ENCODE measurements around the gene HRAS. TPM values are rescaled to one million over a fixed set of nuclear protein-coding genes. Genes with fewer than 3 reads are reported as not detected.

HRAS gene
- total and polyA plus RNA-seq, 2 donors (not counting 3 experiments of a cell fraction or from before 2014, with no cell fraction given): 103 to 109 TPM

GRCh38 chr11:537622-538430 is 2.5 kb upstream of the HRAS start:
- H3K9ac ChIP-seq (replicated peaks; ENCODE audit: extremely low read depth, insufficient read depth, low read length): no peak overlapping the region
- H3K4me1 ChIP-seq (ENCODE audit: control insufficient read depth, extremely low read depth, insufficient read depth, low read length): peaks cover 3% of the 10 kb centered on the region
- ChIA-PET POLR2A (interaction anchor here (0.6 kb wide), 1 partner anchor 189 kb away, joined by 3 read pairs; no protein-coding TSS in a partner anchor), CTCF (no interaction called here)
- BruUV-seq (replicated peaks): no TSS peak
- TF ChIP-seq MYC (IDR thresholded peaks at IDR 0.05; ENCODE audit: low read depth, low read length) (no peak), POLR2A (IDR thresholded peaks at IDR 0.05; ENCODE audit: low read depth, low read length) (no peak), CTCF (IDR thresholded peaks at IDR 0.05; ENCODE audit: extremely low read depth in 1 of 2, insufficient read depth in 1 of 2, low read depth in 1 of 2, low read length in 2 of 2) (no peak), JUN (IDR thresholded peaks at IDR 0.05; ENCODE audit: borderline replicate concordance, insufficient read depth, insufficient read length, low read depth) (no peak), EZH2 (IDR thresholded peaks at IDR 0.05; ENCODE audit: borderline replicate concordance, low read depth, low read length, severe bottlenecking) (no peak), MAX (IDR thresholded peaks at IDR 0.05; ENCODE audit: insufficient read depth, insufficient read length) (no peak), GATA2 (IDR thresholded peaks at IDR 0.05; ENCODE audit: insufficient read depth, insufficient read length, low read depth, low read length) (no peak), POLR2AphosphoS5 (IDR thresholded peaks at IDR 0.05; ENCODE audit: insufficient read depth, low read depth, low read length) (no peak), FOS (IDR thresholded peaks at IDR 0.05; ENCODE audit: borderline replicate concordance, insufficient read depth, low read length) (no peak)
- H3K4me2 ChIP-seq (ENCODE audit: insufficient read depth, low read length): no peak overlapping the region
- H2AFZ ChIP-seq (ENCODE audit: low read depth, low read length): peak overlapping the region; percentile 10
- no peak overlapping the region for H3K4me3 ChIP-seq (replicated peaks in 1 of 3; ENCODE audit: insufficient read depth in 1 of 3, low read depth in 1 of 3, low read length in 3 of 3)
- no peaks in the 10 kb centered on the region for H3K9me1 ChIP-seq (replicated peaks; ENCODE audit: control insufficient read depth, extremely low read depth, insufficient read depth, low read length)
- H3K79me2 ChIP-seq (ENCODE audit: control insufficient read depth, insufficient read depth, low read length): peaks cover 16% of the 10 kb centered on the region
- no peak overlapping the region for H3K27ac ChIP-seq (ENCODE audit: insufficient read depth, low read depth, low read length)
- H4K20me1 ChIP-seq (replicated peaks; ENCODE audit: control insufficient read depth, extremely low read depth, insufficient read depth, low read length): no peaks in the 10 kb centered on the region
- DNase-seq (ENCODE audit: low read depth, low spot score) (no peak), FAIRE-seq (no peak)
- no peaks in the 10 kb centered on the region for H3K27me3 ChIP-seq (ENCODE audit: control insufficient read depth in 2 of 2, insufficient read depth in 2 of 2, low read length in 2 of 2)
- peaks cover 2 to 4% of the 10 kb centered on the region in 2 experiments for H3K36me3 ChIP-seq (ENCODE audit: control insufficient read depth in 2 of 2, extremely low read depth in 1 of 2, insufficient read depth in 2 of 2, low read length in 2 of 2)
- H3K9me3 ChIP-seq (replicated peaks; ENCODE audit: control insufficient read depth, insufficient read depth, low read length): no peaks in the 10 kb centered on the region
- dilution Hi-C loops (cut with MboI; ENCODE audit: extremely low pct_ligation_motif_present, low sequenced_read_pairs) (no loop called here), intact Hi-C loops (cut with micrococcal nuclease) (loop anchor here (2.0 to 5.0 kb wide), 2 partner anchors 23 to 159 kb away; partner anchors contain the start of genes DEAF1, LMNTD2, RASSF7 and TMEM80)

All from endothelial cell of umbilical vein (primary cell).